Hematopoietic multipotent progenitor cell treated with erythropoietin and hydrocortisone succinate and interleukin-3 and kit ligand, for 6 days (in vitro differentiated cells): ENCODE results near the gene DGKI.
"Not testable (repeated sequence)": the region's sequence is repeated elsewhere in the genome, so short reads cannot be mapped to it uniquely, and the experiment has no call there.

Source experiments
- DNase-seq: peaks from one replicate; pipeline ENCODE4 v3.0.0-alpha.2; 2015

The DGKI gene

GRCh38 chr7:137835486-137836112, 11.2 kb downstream of the DGKI start:
- no peak for DNase-seq

GRCh38 chr7:137834552-137834951, 12.2 kb downstream of the DGKI start:
- no peak for DNase-seq

- DNase-seq = not testable (repeated sequence)
These were observed 13.8 kb downstream of the DGKI start for GRCh38 chr7:137832990-137833389.

- DNase-seq = no peak
These were observed 14.4 kb downstream of the DGKI start for GRCh38 chr7:137832382-137832781.

GRCh38 chr7:137831555-137831954, 15.2 kb downstream of the DGKI start:
- DNase-seq = not testable (repeated sequence)

- no peak for DNase-seq
These were observed 17.3 kb downstream of the DGKI start for GRCh38 chr7:137829337-137829992.

GRCh38 chr7:137828456-137828855, 18.3 kb downstream of the DGKI start:
- no peak for DNase-seq

GRCh38 chr7:137825489-137825888, 21.3 kb downstream of the DGKI start:
- DNase-seq = no peak

GRCh38 chr7:137820677-137821420, 25.9 kb downstream of the DGKI start:
- DNase-seq = no peak

GRCh38 chr7:137820156-137820555, 26.6 kb downstream of the DGKI start:
- DNase-seq = no peak

- no peak for DNase-seq
These were observed 28.7 kb downstream of the DGKI start for GRCh38 chr7:137818036-137818435.

- DNase-seq = peak; percentile 8
These were observed 30.0 kb downstream of the DGKI start for GRCh38 chr7:137816696-137817320.

GRCh38 chr7:137813541-137813940, 33.2 kb downstream of the DGKI start:
- DNase-seq = no peak

GRCh38 chr7:137810248-137810647, 36.5 kb downstream of the DGKI start:
- no peak for DNase-seq

- DNase-seq = no peak
These were observed 41.9 kb downstream of the DGKI start for GRCh38 chr7:137804836-137805235.

- DNase-seq = no peak
These were observed 45.3 kb downstream of the DGKI start for GRCh38 chr7:137801491-137801890.

- DNase-seq = no peak
These were observed 45.8 kb downstream of the DGKI start for GRCh38 chr7:137801003-137801402.

- no peak for DNase-seq
These were observed 48.6 kb downstream of the DGKI start for GRCh38 chr7:137798073-137798763.

GRCh38 chr7:137795211-137795610, 51.6 kb downstream of the DGKI start:
- DNase-seq = no peak

GRCh38 chr7:137791930-137792329, 54.8 kb downstream of the DGKI start:
- no peak for DNase-seq

GRCh38 chr7:137790828-137791227, 55.9 kb downstream of the DGKI start:
- no peak for DNase-seq

- DNase-seq = no peak
These were observed 57.4 kb downstream of the DGKI start for GRCh38 chr7:137789215-137789882.
